Spleen (tissue), 7 donors: ENCODE results near the gene PKHD1.

Experiments
- CTCF ChIP-seq, 11 experiments: fragments of 200-600 bp in 7 of 11; fragments of 450-650 bp in 4 of 11; sonication (generic) in 4 of 11; IDR thresholded peaks in 8 of 11; conservative IDR thresholded peaks in 3 of 11; 1 replicate in 7 of 11; 2 replicates in 4 of 11; pipeline versions ENCODE4 v1.4.0 to v1.8.0; 2016 to 2021; ENCODE audit warnings: antibody characterized with exemption in 11 of 11, inconsistent platforms in 4 of 11, mild to moderate bottlenecking in 1 of 11
- POLR2A ChIP-seq, 3 donors: fragments of 450-650 bp; IDR thresholded peaks; one replicate each; pipeline ENCODE4 v1.5.1; 2017; ENCODE audit warnings: antibody characterized with exemption in 3 of 3, mild to moderate bottlenecking in 1 of 3
- POLR2AphosphoS5 ChIP-seq, 3 donors: sonication (generic); formaldehyde crosslinking; IDR thresholded peaks; one replicate each; pipeline ENCODE4 v1.5.1; 2017; ENCODE audit warnings: antibody characterized with exemption in 3 of 3
- donor health status: DM: no; HTN: no; CAD: no; lungs with moderate emphysema.
- donor health status: DM: no; HTN: no; CAD: no.
- donor health status: DM: no; HTN: no; CAD: no.

GRCh38 chr6:51792273-51793030 lies 295.0 kb downstream of the PKHD1 start:
- TF ChIP-seq CTCF (IDR thresholded peaks at IDR 0.05 in 8 of 11, conservative IDR thresholded peaks at IDR 0.05 in 3 of 11) (no peak), POLR2A (IDR thresholded peaks at IDR 0.05) (no peak), POLR2AphosphoS5 (IDR thresholded peaks at IDR 0.05) (no peak)
